HG03342 (cell line): ENCODE data around the gene DCTN5.

ENCODE experiments used
- ATAC-seq: cut with Tn5 transposase; IDR thresholded peaks from one replicate; pipeline ENCODE4 v1.9.1; 2021; ENCODE audit warnings: mild to moderate bottlenecking, moderate library complexity; ENCODE audit not compliant: unreplicated experiment

Gene DCTN5

GRCh38 chr16:23651943-23652468 is 10.7 kb downstream of the DCTN5 start:
- ATAC-seq, result no peak

- ATAC-seq, result no peak
Measured at GRCh38 chr16:23663918-23664317, 22.7 kb downstream of the DCTN5 start.

GRCh38 chr16:23666571-23667354 is 25.5 kb downstream of the DCTN5 start:
- no peak for ATAC-seq

GRCh38 chr16:23667355-23667659 is 26.0 kb downstream of the DCTN5 start:
- no peak for ATAC-seq

GRCh38 chr16:23668225-23668624 is 27.0 kb downstream of the DCTN5 start:
- ATAC-seq, result no peak

GRCh38 chr16:23668873-23669272 is 27.6 kb downstream of the DCTN5 start:
- ATAC-seq, result no peak

GRCh38 chr16:23670137-23670776 is 29.0 kb downstream of the DCTN5 start:
- ATAC-seq, result peak; percentile 94

GRCh38 chr16:23673971-23674614 is 32.8 kb downstream of the DCTN5 start:
- no peak for ATAC-seq

GRCh38 chr16:23676924-23677480 is 35.7 kb downstream of the DCTN5 start:
- ATAC-seq, result no peak

- peak; percentile 88 for ATAC-seq
Measured at GRCh38 chr16:23678430-23679273, 37.4 kb downstream of the DCTN5 start, which contains the start of gene PLK1. TSS of gene PLK1 (plus strand) at chr16:23678889. CDS start at chr16:23678933, 44 bp downstream.

GRCh38 chr16:23679274-23679985 is 38.2 kb downstream of the DCTN5 start:
- ATAC-seq, result no peak

GRCh38 chr16:23679986-23680336 is 38.7 kb downstream of the DCTN5 start:
- no peak for ATAC-seq

- ATAC-seq, result no peak
Measured at GRCh38 chr16:23682181-23682580, 40.9 kb downstream of the DCTN5 start.

GRCh38 chr16:23683487-23683886 is 42.2 kb downstream of the DCTN5 start:
- ATAC-seq, result no peak

- no peak for ATAC-seq
Measured at GRCh38 chr16:23687034-23687808, 46.0 kb downstream of the DCTN5 start.

- no peak for ATAC-seq
Measured at GRCh38 chr16:23689442-23690187, 48.3 kb downstream of the DCTN5 start.

GRCh38 chr16:23690771-23691482 is 49.7 kb downstream of the DCTN5 start:
- ATAC-seq, result no peak
